Measurements from ENCODE around the gene PACSIN1. TPM values are rescaled to one million over a fixed set of nuclear protein-coding genes. Genes with fewer than 3 reads are reported as not detected.

PACSIN1 gene
- total and polyA plus RNA-seq, 2 donors (not counting 3 experiments of a cell fraction or from before 2014, with no cell fraction given) = 0.03 TPM; not detected in 1

DNA sequence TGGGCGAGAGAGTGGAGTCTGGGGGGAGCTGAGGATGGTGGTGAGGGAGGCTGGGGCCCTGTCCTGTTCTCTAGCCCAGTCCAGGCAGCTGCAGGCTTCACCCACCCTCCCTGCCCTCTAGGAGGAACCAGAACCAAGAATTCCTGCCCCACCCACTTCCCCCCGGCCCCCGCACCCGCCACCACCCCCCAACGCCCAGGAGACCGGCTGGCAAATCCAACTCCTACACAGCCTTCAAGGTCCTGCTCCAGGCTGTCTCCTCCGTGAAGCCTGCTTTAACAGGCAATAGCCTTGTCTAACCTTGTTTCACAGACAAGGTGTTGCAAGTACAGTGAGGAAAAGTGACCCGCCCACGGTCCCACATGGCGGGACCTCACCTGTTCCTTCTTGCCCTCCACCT lies 87.9 kb downstream of the PACSIN1 start:
- TF ChIP-seq POLR2A (IDR thresholded peaks at IDR 0.05; ENCODE audit: low read depth, low read length) = no peak
- no peak for TF ChIP-seq JUN (IDR thresholded peaks at IDR 0.05; ENCODE audit: borderline replicate concordance, insufficient read depth, insufficient read length, low read depth)
- no peak for TF ChIP-seq MYC (IDR thresholded peaks at IDR 0.05; ENCODE audit: low read depth, low read length)
- TF ChIP-seq, protein P1, sequence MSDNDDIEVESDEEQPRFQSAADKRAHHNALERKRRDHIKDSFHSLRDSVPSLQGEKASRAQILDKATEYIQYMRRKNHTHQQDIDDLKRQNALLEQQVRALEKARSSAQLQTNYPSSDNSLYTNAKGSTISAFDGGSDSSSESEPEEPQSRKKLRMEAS (IDR thresholded peaks at IDR 0.05; ENCODE audit: insufficient read depth, insufficient read length) = no peak
- no peak for TF ChIP-seq GATA2 (IDR thresholded peaks at IDR 0.05; ENCODE audit: insufficient read depth, insufficient read length, low read depth, low read length)
- TF ChIP-seq POLR2AphosphoS5 (IDR thresholded peaks at IDR 0.05; ENCODE audit: insufficient read depth, low read depth, low read length) = no peak
- TF ChIP-seq, protein P2, sequence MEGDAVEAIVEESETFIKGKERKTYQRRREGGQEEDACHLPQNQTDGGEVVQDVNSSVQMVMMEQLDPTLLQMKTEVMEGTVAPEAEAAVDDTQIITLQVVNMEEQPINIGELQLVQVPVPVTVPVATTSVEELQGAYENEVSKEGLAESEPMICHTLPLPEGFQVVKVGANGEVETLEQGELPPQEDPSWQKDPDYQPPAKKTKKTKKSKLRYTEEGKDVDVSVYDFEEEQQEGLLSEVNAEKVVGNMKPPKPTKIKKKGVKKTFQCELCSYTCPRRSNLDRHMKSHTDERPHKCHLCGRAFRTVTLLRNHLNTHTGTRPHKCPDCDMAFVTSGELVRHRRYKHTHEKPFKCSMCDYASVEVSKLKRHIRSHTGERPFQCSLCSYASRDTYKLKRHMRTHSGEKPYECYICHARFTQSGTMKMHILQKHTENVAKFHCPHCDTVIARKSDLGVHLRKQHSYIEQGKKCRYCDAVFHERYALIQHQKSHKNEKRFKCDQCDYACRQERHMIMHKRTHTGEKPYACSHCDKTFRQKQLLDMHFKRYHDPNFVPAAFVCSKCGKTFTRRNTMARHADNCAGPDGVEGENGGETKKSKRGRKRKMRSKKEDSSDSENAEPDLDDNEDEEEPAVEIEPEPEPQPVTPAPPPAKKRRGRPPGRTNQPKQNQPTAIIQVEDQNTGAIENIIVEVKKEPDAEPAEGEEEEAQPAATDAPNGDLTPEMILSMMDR (IDR thresholded peaks at IDR 0.05; ENCODE audit: extremely low read depth in 1 of 2, insufficient read depth in 1 of 2, low read depth in 1 of 2, low read length in 2 of 2) = no peak
- no peak for TF ChIP-seq EZH2 (IDR thresholded peaks at IDR 0.05; ENCODE audit: borderline replicate concordance, low read depth, low read length, severe bottlenecking)
- TF ChIP-seq FOS (IDR thresholded peaks at IDR 0.05; ENCODE audit: borderline replicate concordance, insufficient read depth, low read length) = no peak
- FAIRE-seq = no peak
- H3K79me2 ChIP-seq (ENCODE audit: control insufficient read depth, insufficient read depth, low read length) = no peaks in the 10 kb centered on the region

More for the DNA sequence above, 87.9 kb downstream of the PACSIN1 start:
- Histone ChIP-seq H3K9me3 (replicated peaks; ENCODE audit: control insufficient read depth, insufficient read depth, low read length) (no peaks in the 10 kb centered on the region), H3K9me1 (replicated peaks; ENCODE audit: control insufficient read depth, extremely low read depth, insufficient read depth, low read length) (no peaks in the 10 kb centered on the region), H3K9ac (replicated peaks; ENCODE audit: extremely low read depth, insufficient read depth, low read length) (no peak overlapping the region), H4K20me1 (replicated peaks; ENCODE audit: control insufficient read depth, extremely low read depth, insufficient read depth, low read length) (no peaks in the 10 kb centered on the region), H3K4me1 (ENCODE audit: control insufficient read depth, extremely low read depth, insufficient read depth, low read length) (no peaks in the 10 kb centered on the region), H3K4me2 (ENCODE audit: insufficient read depth, low read length) (no peak overlapping the region), H3K36me3 (ENCODE audit: control insufficient read depth in 2 of 2, extremely low read depth in 1 of 2, insufficient read depth in 2 of 2, low read length in 2 of 2) (no peaks in the 10 kb centered on the region), H3K27ac (ENCODE audit: insufficient read depth, low read depth, low read length) (no peak overlapping the region), H3K27me3 (ENCODE audit: control insufficient read depth in 2 of 2, insufficient read depth in 2 of 2, low read length in 2 of 2) (no peaks in the 10 kb centered on the region), H3K4me3 (replicated peaks in 1 of 3; ENCODE audit: insufficient read depth in 1 of 3, low read depth in 1 of 3, low read length in 3 of 3) (no peak overlapping the region), H2AFZ (ENCODE audit: low read depth, low read length) (no peak overlapping the region)
- ChIA-PET CTCF (interaction anchor here (1.1 kb wide), 1 partner anchor 27 kb away, joined by 3 read pairs; no protein-coding TSS in a partner anchor), POLR2A (no interaction called here)
- dilution Hi-C loops (cut with MboI; ENCODE audit: extremely low pct_ligation_motif_present, low sequenced_read_pairs) = no loop called here
- DNase-seq (ENCODE audit: low read depth, low spot score) = no peak
- intact Hi-C loops (cut with micrococcal nuclease) = no loop called here
- BruUV-seq (replicated peaks) = no TSS peak

All from endothelial cell of umbilical vein (primary cell).